KG1 (cell line): ENCODE measurements around the gene WASL.
"Not testable (repeated sequence)": the region's sequence is repeated elsewhere in the genome, so short reads cannot be mapped to it uniquely, and the experiment has no call there.

Source experiments
- DNase-seq: peaks from one replicate; lab custom pipeline; 2025; lab: John Stamatoyannopoulos, UW

Gene WASL

DNA sequence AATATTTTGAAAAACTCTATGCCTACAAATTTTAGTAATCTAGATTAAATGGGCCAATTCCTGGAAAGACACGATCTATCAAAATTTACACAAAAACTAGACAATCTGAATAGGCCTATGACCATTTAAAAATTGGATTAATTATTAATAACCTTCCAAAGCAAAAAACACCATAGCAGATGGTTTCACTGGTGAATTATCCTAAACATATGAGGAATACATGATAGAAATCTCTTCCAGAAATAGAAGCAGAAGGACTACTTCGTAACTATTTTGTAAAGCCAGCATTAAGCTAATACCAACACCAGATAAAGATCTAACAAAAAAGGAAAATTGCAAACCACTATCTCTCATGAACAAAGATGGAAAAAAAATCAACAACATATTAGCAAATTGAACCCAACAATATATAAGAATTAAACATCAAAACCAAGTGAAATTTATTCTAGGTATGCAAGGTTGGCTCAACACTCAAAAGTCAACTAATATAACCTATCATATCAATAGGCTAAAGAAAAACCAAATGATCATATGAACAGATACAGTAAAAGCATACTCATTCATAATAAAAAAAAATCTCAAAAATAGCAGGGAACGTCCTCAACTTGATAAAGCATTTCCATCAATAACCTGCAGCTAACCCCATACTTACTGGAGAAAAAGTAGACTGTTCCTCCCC is 16.3 kb downstream of the WASL start:
- DNase-seq, result no peak

DNA sequence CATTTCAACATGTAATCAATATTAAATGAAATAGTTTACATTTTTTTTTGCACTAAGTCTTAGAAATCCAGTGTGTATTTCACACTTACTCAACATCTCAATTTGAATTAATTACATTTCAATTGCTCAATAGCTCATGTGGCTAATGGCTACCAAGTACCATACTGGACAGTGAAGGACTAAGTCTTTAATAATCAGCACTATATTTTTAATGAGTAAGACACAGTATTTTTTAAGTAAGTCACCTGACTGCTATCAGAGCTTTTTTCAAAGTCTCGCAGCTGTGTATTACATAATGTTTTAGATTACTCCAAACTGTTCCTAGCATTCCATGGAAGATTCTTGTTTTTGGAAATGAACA is 19.6 kb downstream of the WASL start:
- no peak for DNase-seq

DNA sequence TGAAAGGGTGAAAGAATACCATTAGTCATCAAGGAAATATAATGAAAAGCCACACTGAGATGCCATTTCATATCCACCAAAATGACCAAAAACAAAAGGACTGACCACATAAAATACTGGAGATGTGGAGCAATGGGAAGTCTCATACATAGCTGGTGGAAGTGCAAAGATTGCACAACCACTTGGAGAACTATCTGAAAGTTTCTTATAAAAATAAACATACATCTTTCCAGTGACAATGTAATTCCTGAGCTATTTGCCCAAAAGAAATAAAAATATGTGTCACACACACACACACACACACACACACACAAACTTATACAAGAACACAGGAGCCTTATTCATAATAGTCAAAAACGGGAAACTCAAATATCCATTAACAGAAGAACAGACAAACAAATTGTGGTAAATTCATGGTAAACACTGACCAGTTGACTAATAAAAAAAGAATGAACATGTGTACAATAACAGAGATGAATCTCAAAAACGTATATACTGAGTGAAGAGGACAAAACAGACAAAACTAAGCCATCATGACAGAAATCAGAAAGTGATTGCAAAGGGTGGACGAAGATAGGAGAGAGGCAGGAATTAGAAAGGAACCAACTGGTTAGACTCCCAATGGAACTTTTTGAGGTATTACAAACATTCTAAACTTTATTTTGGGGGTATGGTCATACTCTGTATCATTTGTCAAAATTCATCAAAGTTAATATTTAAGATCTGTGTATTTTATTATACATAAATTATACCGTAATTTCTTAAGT is 21.5 kb downstream of the WASL start:
- DNase-seq, result no peak

DNA sequence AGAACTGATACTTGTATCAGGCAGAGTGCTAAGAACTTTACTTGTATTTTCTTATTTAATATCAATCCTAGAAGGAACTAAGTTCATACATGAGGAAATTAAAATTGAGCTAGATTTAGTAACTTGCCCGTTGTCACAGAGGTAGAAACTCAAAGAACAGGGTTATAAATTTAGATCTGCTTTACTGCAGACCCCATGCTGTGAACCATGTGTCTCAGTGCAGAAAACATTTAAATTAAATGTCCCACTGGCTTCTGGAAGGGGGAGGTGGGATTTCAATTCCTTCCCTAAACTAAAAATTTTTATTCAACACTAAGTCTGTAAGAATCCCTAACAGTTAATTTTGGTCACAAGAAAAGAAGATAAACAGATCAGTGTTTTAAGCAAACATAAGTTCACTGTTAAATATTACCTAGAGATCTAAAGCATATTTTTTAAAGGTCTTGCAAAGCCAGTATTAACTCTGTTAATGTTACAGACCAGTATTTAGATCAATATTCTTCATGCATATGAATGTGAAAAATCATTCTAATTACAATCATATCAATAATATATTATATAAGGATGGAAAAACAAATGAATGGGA is 23.1 kb downstream of the WASL start:
- DNase-seq, result no peak

DNA sequence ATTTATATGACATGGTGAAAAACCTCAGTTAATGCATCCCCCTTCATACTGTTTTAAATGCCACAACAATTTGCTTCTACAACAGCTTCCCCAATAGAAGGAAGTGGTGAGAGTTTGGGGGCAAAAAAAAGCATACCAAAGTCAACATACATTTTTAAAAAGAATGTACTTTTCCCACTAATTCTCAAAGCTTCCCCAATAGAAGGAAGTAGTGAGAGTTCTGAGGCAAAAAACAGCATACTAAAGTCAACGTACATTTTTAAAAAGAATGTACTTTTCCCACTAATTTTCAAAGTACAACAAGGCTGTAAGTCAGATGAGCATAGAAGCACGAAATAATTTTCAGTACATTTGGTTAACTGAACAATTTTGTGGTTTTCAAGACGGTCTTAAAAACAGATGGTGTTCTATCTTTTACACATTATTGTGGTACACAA is 24.0 kb downstream of the WASL start:
- DNase-seq, result no peak

DNA sequence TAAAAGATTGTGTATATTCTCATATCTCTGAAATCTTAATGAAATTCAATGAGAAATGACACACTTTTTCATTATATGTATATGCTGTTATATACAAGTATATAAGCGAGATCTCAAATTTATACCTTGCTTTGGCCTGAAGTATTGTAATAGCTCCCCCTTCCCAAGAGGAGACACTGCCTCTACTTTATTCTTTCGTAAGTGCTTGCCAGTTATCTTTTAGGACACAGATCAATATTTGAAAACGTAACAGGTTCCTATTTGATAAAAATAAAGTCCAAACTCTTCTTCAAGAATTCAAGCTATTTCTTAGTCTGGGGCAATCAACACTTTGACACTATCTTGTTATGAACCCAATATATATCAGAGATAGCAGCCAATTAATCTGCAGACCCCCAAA is 24.9 kb downstream of the WASL start:
- DNase-seq, result no peak

DNA sequence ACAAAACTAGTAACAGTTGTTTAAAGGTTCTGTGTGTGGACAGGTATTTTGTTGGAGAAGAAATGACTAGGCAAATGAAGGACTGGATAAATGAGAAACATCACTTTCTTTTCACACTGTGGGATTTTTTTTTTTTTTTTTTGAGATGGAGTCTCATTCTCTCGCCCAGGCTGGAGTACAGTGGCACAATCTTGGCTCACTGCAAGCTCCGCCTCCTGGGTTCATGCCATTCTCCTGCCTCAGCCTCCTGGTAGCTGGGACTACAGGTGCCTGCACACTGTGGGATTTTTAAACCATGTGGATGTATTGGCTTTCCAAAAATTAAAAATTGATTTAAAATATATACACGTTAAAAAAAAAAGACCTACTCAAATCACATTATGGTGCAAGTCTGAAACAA is 28.3 kb downstream of the WASL start:
- not testable (repeated sequence) for DNase-seq

DNA sequence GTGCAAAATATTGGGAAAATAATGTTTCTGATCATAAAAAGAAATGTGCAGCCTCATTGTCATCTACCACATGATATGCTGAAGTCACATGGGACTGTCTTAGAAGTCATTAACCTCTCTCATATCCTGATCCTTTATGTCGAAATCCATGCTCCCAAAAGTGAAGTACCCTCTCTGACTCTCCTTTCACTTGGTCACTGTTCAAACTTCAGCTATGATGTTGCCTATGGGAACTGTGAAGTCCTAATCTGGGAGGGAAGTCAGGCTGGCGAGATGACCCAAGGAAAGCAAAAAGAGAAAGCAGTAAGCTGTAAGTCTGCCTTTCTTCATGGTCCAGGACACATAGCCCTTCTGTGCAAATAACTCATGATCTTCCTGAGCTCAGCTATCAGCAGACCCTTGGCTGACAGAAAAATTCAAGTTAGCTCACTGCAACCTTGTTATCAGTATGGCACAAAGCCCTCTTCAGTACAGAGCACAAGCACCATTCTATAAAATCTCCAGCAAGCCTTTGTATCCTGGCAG is 29.5 kb downstream of the WASL start:
- no peak for DNase-seq

DNA sequence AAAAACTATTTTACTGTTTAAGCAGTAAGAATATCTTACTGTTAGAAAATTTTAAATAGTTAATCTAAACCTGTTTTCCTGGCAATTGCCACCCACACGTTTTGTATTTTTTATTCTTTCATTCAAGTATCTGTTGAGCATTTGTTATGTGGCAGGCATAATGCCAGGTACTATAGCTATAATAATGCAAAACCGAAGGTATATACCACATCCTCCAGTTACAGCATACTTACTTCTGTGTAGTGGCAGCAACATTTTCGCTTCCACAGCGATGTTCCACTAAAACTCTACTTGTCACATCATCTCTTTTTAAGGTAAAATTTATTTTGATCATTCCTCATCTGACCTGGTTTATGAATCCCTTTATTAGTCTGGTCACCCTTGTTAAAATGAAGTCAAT is 30.0 kb downstream of the WASL start:
- DNase-seq, result no peak

DNA sequence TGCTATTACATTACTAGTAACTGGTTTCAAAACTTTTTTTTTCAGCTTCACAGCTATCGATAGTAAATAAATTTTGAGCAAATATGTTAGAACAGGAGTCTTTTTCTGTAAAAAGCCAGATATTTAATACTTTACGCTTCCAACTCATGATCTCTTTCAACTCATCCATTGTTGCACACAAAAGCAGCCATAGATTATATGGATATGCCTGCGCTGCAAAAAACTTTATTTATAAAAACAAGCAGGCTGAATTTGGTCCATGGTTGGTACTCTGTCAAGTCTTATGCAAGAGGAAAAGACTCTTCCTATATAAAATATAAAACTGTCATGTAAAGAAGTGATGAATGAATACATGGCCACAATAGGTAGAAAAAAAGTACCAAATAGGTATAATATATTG is 31.1 kb downstream of the WASL start:
- DNase-seq, result no peak

DNA sequence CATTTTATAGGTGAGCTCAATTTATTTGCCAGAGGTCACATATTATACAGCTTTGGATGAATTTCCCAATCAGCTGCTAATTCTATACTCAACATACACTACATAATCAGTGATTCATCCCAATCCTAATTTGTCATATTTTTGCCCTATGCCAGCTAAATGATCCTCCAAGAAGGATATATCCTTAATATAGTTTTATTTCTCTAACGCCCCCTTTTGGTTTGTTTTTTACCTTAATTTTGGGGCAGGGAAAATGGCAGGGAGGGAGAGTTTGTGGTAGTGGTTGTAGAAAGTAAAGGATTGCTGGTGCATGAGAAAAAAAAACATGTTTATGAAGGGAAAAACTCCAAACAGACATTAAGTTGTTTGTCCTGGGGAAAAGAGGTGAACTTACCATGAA is 31.9 kb downstream of the WASL start:
- no peak for DNase-seq

DNA sequence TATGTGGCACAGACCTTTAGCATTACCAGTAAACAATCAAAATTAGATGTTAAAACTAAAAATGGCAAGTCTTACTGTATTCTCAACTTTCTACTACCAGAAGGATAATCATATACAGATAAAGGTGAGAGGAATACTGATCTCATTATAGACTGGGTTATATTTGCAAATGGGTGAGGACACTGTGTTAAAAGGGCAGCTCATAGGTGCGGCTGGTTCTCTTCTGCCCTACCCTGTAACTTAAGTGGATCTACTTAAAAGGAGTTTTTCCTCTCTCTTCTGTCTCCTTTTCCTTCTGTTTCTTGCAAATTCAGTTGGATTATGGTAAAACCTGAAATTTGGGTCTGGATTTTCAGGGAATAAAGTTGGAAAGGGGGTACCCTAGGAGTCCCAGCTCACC is 33.0 kb downstream of the WASL start:
- DNase-seq, result no peak

DNA sequence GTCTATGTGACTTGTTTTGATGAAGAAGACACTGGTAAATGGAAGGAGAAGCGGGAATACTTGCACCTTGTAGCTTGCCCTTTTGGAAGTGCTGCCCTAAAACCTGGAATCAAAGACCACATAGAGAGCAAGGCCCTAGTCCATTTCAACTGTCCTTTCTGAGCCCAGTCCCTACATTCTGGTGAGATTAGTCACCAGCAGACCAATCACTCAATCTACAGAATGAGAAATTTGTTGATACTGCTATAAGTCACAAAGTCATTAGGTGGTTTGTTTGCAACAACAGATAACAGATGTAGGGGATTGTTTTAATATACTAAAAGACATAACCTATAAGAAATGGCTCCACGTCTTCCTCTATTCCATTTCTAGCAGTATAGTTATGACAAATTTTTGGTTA is 33.6 kb downstream of the WASL start:
- DNase-seq, result no peak

DNA sequence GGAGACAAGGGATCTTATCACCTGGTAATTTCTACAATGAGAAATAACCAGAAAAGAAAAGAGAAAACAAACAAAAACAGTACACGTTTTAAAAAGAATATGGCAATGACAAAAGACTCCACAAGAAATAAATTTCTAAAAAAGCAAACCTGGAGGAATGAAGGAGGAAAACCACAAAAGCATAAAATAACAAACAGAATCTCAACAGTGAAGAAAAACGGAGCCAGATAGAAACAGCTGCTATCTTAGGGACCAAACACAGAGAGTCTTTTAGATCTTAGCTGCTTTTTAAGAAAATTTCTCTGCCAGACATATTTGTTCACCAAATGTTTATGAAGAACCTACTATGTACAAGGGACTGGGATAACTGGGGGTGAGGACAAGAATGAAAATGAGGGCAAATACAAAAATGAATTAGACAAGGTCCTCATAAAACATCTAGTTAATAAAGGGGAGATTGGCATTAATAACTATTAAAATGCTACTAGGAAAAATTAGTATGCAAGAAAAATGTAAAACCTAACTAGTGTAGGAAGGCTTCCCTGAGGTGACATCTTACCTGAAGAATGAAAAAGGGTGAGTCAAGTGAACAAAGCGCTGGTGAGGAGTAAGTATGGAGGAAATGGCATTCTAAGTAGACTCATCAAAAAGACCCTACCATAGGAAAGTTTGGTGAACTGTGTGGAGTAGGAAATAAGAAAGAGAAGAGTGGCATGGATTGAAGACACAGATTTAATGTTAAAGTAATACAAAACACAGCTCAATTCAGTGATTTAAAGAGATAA is 34.3 kb downstream of the WASL start:
- DNase-seq, result no peak

DNA sequence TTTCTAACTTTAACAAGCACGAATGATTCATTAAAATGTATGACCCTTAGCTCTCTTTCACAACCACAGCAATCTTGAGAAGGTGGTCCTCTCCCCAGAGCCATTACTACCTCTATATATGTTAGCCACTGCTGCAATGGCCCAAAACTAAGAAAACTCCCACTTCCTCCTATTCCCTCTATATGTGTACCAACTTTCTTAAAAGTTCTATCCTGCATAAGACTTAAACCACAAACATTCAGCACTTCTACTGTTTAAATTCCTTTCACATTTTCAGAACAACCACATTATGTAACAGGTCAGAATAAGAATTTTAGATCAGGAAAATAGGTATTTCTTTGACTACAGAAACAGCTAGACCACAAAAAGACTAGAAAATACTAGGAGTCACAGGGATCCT is 36.2 kb downstream of the WASL start:
- DNase-seq, result no peak

DNA sequence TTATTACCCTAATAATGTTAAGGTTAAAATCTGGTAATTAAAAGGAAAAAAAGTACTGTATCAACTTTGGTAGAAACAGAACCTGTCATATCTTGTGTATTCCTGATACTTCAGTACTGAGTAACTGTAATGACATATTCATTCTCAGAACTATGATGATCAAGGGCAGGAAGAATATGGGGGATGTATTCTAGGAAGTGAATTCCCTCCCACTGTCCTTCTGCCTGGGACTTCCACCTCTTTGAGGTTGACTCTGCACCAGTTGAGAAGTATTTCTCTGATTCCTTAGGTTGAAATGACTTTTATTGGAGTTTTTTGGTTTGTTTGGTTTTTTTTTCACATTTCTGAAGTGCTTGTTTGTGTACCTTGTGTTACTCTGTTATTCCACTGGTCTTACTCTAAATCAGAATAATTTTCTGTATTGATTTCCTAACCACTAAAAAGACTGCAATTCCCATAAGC is 36.9 kb downstream of the WASL start:
- DNase-seq, result no peak

DNA sequence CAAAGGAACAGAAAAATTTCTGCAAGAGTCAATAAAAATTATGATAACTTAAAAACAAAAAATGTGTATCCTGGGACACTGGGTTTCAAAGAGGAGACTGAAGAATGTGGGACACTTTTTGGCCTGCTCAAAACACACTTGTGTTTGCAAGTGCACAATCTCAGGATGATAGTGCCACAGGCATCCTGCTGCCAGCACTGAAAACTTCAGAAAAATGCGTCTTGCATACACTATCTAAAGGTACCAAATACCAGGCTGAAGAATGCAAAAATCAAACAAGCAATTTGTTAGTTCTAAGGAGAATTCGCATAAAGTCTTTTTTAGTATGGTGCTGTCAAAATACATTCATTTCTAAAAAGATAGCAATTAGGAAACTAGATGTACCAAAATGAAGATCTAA is 38.1 kb downstream of the WASL start:
- no peak for DNase-seq

DNA sequence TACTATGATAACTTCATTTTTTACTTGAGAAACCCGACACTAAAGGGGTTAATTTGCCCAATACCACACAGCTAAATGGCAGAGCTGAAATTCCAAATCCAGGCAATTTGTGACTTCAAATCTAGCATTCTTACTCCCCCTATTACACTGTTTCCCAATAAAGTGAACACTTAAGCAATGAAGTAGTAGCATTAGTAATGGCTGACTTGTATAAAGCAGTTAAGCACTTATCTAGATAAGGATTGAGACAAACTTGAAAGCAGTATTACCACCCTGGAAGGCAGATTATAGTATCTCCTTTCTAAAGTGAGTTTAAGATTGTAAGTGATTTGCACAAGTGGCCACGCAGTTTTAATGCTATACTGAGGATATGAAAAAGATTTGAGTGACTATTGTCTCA is 39.3 kb downstream of the WASL start:
- no peak for DNase-seq

DNA sequence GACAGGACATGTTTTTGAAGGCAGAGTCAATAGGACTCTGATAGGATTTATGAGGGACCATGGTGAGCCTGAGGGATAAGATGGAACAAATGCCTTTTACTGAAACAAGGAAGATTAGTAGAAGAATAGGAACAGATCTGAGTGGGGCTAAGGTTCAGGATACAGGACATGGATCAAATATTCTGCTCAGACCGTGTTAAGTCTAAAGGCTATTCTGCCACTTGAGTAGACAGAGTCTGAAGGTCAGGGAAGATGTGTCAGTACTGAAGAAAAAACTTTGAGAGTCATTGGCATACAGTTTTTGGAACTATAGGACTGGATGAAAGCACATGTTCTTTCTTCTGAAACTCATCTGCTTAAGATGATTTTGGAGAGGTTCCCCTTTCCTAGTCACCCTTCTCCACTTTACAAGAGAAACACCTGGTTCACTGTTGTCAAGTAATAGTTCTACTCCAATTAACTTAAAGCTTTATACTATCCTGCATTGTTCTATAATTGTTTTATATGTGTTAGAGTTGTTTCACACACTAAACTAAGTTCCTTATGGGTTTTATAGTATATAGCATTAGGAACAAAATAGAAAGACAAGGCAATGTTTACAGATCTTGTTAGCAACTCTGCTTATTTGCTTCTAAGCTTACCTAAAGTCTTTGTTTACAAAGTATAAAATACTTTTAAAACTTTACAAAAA is 43.4 kb downstream of the WASL start:
- DNase-seq, result no peak

DNA sequence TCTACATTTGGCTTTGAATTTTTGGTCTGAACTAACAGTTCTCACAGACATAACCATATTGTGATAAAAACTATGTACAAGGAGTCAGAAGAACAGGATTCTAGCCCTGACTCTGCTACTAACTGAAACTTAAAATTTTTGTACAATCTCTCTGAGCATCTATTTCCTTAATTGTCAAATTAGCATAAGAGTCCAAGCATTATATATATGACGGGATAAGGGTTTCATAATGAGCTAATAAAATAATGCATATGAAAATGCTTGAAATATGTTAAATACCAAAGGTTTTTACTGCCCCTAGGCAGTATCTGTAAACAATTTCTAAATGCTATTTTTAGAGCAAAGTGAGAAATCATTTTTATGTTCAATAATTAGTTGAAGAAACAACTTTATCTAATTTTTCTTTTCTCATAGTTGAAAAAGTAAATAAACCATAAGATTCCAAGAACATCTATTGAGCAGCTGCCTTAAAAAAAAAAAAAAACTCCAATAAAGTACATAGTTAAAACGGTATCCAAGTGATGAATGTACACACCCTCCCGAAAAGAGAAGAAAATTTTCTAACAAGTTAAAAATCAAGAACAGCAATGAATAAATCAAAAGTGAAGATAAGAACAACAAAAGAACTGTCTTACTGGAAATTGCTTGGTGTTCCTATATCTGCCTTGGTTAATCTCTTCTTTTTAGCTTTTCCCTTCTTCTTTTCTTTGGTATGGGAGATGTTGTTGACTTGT is 52.7 kb downstream of the WASL start:
- DNase-seq, result no peak

DNA sequence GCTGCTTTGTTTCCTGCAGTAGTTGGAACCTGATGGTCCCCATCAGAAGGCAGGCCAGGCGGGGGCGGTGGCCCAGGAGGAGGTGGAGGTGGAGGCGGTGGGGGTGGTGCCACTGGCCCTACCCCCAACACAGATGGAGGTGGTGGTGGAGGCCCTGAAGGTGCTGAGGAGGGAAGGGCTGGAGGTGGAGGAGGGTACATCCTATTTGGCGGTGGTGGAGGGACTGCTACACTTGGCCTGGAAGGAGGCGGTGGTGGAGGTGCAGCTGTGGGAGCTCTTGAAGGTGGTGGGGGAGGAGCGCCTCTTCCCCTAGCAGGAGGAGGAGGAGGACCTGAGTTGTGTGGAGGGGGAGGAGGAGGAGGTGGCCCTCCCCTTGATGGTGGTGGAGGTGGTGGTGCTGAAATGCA is 56.3 kb downstream of the WASL start:
- no peak for DNase-seq
